NT2/D1 (cell line): Measurements from ENCODE around the gene SNX9.

ENCODE experiments used
- SUZ12 ChIP-seq: IDR thresholded peaks from 2 replicates; pipeline ENCODE4 v1.6.1; 2011; ENCODE audit not compliant: insufficient read length, insufficient read depth; ENCODE audit errors: extremely low read depth
- YY1 ChIP-seq: IDR thresholded peaks from 2 replicates; pipeline ENCODE4 v1.6.1; 2011; ENCODE audit not compliant: insufficient read length, insufficient read depth
- ZNF274 ChIP-seq: IDR thresholded peaks from 2 replicates; pipeline ENCODE4 v1.6.1; 2011; ENCODE audit warnings: mild to moderate bottlenecking, low read depth, low read length

GRCh38 chr6:157841211-157841840 is 18.3 kb downstream of the SNX9 start:
- TF ChIP-seq ZNF274 (no peak), SUZ12 (no peak), YY1 (no peak)
